ENCODE results near the gene GLRX2.
"Not testable (repeated sequence)": the region's sequence is repeated elsewhere in the genome, so short reads cannot be mapped to it uniquely, and the experiment has no call there.

GLRX2 gene

GRCh38 chr1:193065954-193066353 is 39.3 kb downstream of the GLRX2 start:
- Mint-ChIP-seq H3K4me1 (ENCODE audit: low read depth) (peaks cover 48% of the 10 kb centered on the region), H3K9me3 (no peaks in the 10 kb centered on the region), H3K36me3 (ENCODE audit: low read depth) (peaks cover 12% of the 10 kb centered on the region), H3K27ac (no peak overlapping the region), H3K4me3 (no peak overlapping the region), H3K27me3 (ENCODE audit: low read depth) (no peaks in the 10 kb centered on the region)

- Mint-ChIP-seq H3K36me3 (ENCODE audit: low read depth) (peaks cover 8% of the 10 kb centered on the region), H3K4me1 (ENCODE audit: low read depth) (peaks cover 50% of the 10 kb centered on the region), H3K27me3 (ENCODE audit: low read depth) (no peaks in the 10 kb centered on the region), H3K9me3 (no peaks in the 10 kb centered on the region), H3K27ac (no peak overlapping the region), H3K4me3 (no peak overlapping the region)
Observed at GRCh38 chr1:193062698-193063463, 42.3 kb downstream of the GLRX2 start.

- no peaks in the 10 kb centered on the region for H3K27me3 Mint-ChIP-seq (ENCODE audit: low read depth)
- peaks cover 12% of the 10 kb centered on the region for H3K36me3 Mint-ChIP-seq (ENCODE audit: low read depth)
- H3K4me3 Mint-ChIP-seq, result peak overlapping the region; percentile 100
- H3K9me3 Mint-ChIP-seq, result no peaks in the 10 kb centered on the region
- no peak overlapping the region for H3K27ac Mint-ChIP-seq
- peaks cover 53% of the 10 kb centered on the region for H3K4me1 Mint-ChIP-seq (ENCODE audit: low read depth)
Observed at GRCh38 chr1:193060938-193061337, 44.3 kb downstream of the GLRX2 start.

- no peaks in the 10 kb centered on the region for H3K27me3 Mint-ChIP-seq (ENCODE audit: low read depth)
- peaks cover 12% of the 10 kb centered on the region for H3K36me3 Mint-ChIP-seq (ENCODE audit: low read depth)
- no peaks in the 10 kb centered on the region for H3K9me3 Mint-ChIP-seq
- H3K4me1 Mint-ChIP-seq (ENCODE audit: low read depth), result peaks cover 50% of the 10 kb centered on the region
- H3K4me3 Mint-ChIP-seq, result peak overlapping the region; percentile 100
- peak overlapping the region; percentile 100 for H3K27ac Mint-ChIP-seq
Observed at GRCh38 chr1:193060406-193060805, 44.8 kb downstream of the GLRX2 start.

- Mint-ChIP-seq H3K4me3 (peak overlapping the region; percentile 100), H3K27me3 (ENCODE audit: low read depth) (no peaks in the 10 kb centered on the region), H3K27ac (peak overlapping the region; percentile 100), H3K4me1 (ENCODE audit: low read depth) (peaks cover 50% of the 10 kb centered on the region), H3K9me3 (no peaks in the 10 kb centered on the region), H3K36me3 (ENCODE audit: low read depth) (peaks cover 12% of the 10 kb centered on the region)
Observed at GRCh38 chr1:193060115-193060403, 45.2 kb downstream of the GLRX2 start.

GRCh38 chr1:193059282-193060114 is 45.7 kb downstream of the GLRX2 start, which contains the start of the genes RO60 and UCHL5:
Gene RO60, plus strand, starts transcription at chr1:193059612. Its CDS starts 9,443 bp downstream, at chr1:193069055.
Gene UCHL5, minus strand, starts transcription at chr1:193059360. Its CDS starts 100 bp downstream, at chr1:193059260.
- H3K36me3 Mint-ChIP-seq (ENCODE audit: low read depth), result peaks cover 12% of the 10 kb centered on the region
- no peaks in the 10 kb centered on the region for H3K9me3 Mint-ChIP-seq
- peaks cover 52% of the 10 kb centered on the region for H3K4me1 Mint-ChIP-seq (ENCODE audit: low read depth)
- no peaks in the 10 kb centered on the region for H3K27me3 Mint-ChIP-seq (ENCODE audit: low read depth)
- H3K27ac Mint-ChIP-seq, result peak within 1 kb of the TSS; percentile 100
- H3K4me3 Mint-ChIP-seq, result peak within 1 kb of the TSS; percentile 100

- H3K4me1 Mint-ChIP-seq (ENCODE audit: low read depth), result peaks cover 49% of the 10 kb centered on the region
- peaks cover 12% of the 10 kb centered on the region for H3K36me3 Mint-ChIP-seq (ENCODE audit: low read depth)
- H3K27ac Mint-ChIP-seq, result peak overlapping the region; percentile 100
- peak overlapping the region; percentile 100 for H3K4me3 Mint-ChIP-seq
- H3K9me3 Mint-ChIP-seq, result no peaks in the 10 kb centered on the region
- H3K27me3 Mint-ChIP-seq (ENCODE audit: low read depth), result no peaks in the 10 kb centered on the region
Observed at GRCh38 chr1:193058529-193059281, 46.5 kb downstream of the GLRX2 start.

- Mint-ChIP-seq H3K4me1 (ENCODE audit: low read depth) (peaks cover 25% of the 10 kb centered on the region), H3K27me3 (ENCODE audit: low read depth) (no peaks in the 10 kb centered on the region), H3K4me3 (no peak overlapping the region)
Observed at GRCh38 chr1:193054169-193054675, 51.0 kb downstream of the GLRX2 start.

GRCh38 chr1:193048913-193049312 is 56.3 kb downstream of the GLRX2 start:
- H3K4me3 Mint-ChIP-seq; H3K4me1 Mint-ChIP-seq (ENCODE audit: low read depth); H3K9me3 Mint-ChIP-seq; H3K27me3 Mint-ChIP-seq (ENCODE audit: low read depth); H3K27ac Mint-ChIP-seq: not testable (repeated sequence)
- peaks cover 15% of the 10 kb centered on the region for H3K36me3 Mint-ChIP-seq (ENCODE audit: low read depth)

More at GRCh38 chr1:193054169-193054675, 51.0 kb downstream of the GLRX2 start:
- H3K9me3 Mint-ChIP-seq, result no peaks in the 10 kb centered on the region
- peaks cover 6% of the 10 kb centered on the region for H3K36me3 Mint-ChIP-seq (ENCODE audit: low read depth)
- no peak overlapping the region for H3K27ac Mint-ChIP-seq
